NCI-H2029 treated with DMSO at 0.1 percent for 48 hours (cell line): ENCODE results near the gene OR2V2.
"Not testable (repeated sequence)": the region's sequence is repeated elsewhere in the genome, so short reads cannot be mapped to it uniquely, and the experiment has no call there.

Experiments
- DNase-seq: peaks from one replicate; lab custom pipeline; 2025; lab: John Stamatoyannopoulos, UW

OR2V2 gene

GRCh38 chr5:181169459-181170236 lies 22.3 kb downstream of the OR2V2 start:
- DNase-seq, result not testable (repeated sequence)

GRCh38 chr5:181170237-181170825 lies 22.9 kb downstream of the OR2V2 start:
- DNase-seq, result no peak

GRCh38 chr5:181170996-181171395 lies 23.6 kb downstream of the OR2V2 start:
- no peak for DNase-seq

- no peak for DNase-seq
These were observed 24.4 kb downstream of the OR2V2 start for GRCh38 chr5:181171782-181172181.

GRCh38 chr5:181173027-181173419 lies 25.6 kb downstream of the OR2V2 start:
- DNase-seq, result no peak

GRCh38 chr5:181173420-181174342 lies 26.3 kb downstream of the OR2V2 start:
- DNase-seq, result no peak

- no peak for DNase-seq
These were observed 29.0 kb downstream of the OR2V2 start for GRCh38 chr5:181176254-181176952.

GRCh38 chr5:181177559-181177958 lies 30.2 kb downstream of the OR2V2 start:
- DNase-seq, result not testable (repeated sequence)

GRCh38 chr5:181181650-181182565 lies 34.5 kb downstream of the OR2V2 start:
- no peak for DNase-seq

GRCh38 chr5:181182651-181183050 lies 35.3 kb downstream of the OR2V2 start:
- no peak for DNase-seq

- no peak for DNase-seq
These were observed 37.4 kb downstream of the OR2V2 start for GRCh38 chr5:181184845-181185216.

GRCh38 chr5:181185560-181185959 lies 38.2 kb downstream of the OR2V2 start:
- no peak for DNase-seq

- DNase-seq, result no peak
These were observed 38.6 kb downstream of the OR2V2 start for GRCh38 chr5:181186022-181186421.

GRCh38 chr5:181186986-181187499 lies 39.7 kb downstream of the OR2V2 start:
- DNase-seq, result no peak

- no peak for DNase-seq
These were observed 40.3 kb downstream of the OR2V2 start for GRCh38 chr5:181187500-181188213.

- DNase-seq, result no peak
These were observed 41.4 kb downstream of the OR2V2 start for GRCh38 chr5:181188700-181189362.

GRCh38 chr5:181189363-181189961 lies 42.1 kb downstream of the OR2V2 start:
- DNase-seq, result no peak

- no peak for DNase-seq
These were observed 42.8 kb downstream of the OR2V2 start for GRCh38 chr5:181189962-181190710.
